Suprapubic skin (tissue), 4 donors: ENCODE results near the gene SERPIND1. TPM values are rescaled to one million over a fixed set of nuclear protein-coding genes. Genes with fewer than 3 reads are reported as not detected.

Experiments used
- DNase-seq, 2 donors: peaks; one replicate each; pipeline ENCODE4 v3.0.0-alpha.2; 2019; ENCODE audit warnings: low spot score in 2 of 2
- H3K27ac ChIP-seq: fragments of 200-600 bp; sonication (generic); one replicate; pipeline ENCODE4 v1.5.1; 2019
- H3K27me3 ChIP-seq: fragments of 200-600 bp; sonication (generic); one replicate; pipeline ENCODE4 v1.5.1; 2019
- H3K36me3 ChIP-seq: fragments of 200-600 bp; sonication (generic); one replicate; pipeline ENCODE4 v1.5.1; 2019
- H3K4me1 ChIP-seq: fragments of 200-600 bp; sonication (generic); one replicate; pipeline ENCODE4 v1.5.1; 2019
- H3K4me3 ChIP-seq: fragments of 200-600 bp; sonication (generic); one replicate; pipeline ENCODE4 v1.5.1; 2019; ENCODE audit warnings: mild to moderate bottlenecking
- H3K9me3 ChIP-seq: fragments of 200-600 bp; sonication (generic); one replicate; pipeline ENCODE4 v1.5.1; 2019
- CTCF ChIP-seq, 2 donors: fragments of 200-600 bp in 1 of 2; fragments of 450-650 bp in 1 of 2; sonication (generic) in 1 of 2; IDR thresholded peaks; one replicate each; pipeline ENCODE4 v1.5.1; 2016 to 2019; ENCODE audit warnings: antibody characterized with exemption in 2 of 2, mild to moderate bottlenecking in 1 of 2, moderate library complexity in 1 of 2
- EP300 ChIP-seq: sonication (generic); formaldehyde crosslinking; IDR thresholded peaks from one replicate; pipeline ENCODE4 v1.6.1; 2017; ENCODE audit warnings: antibody characterized with exemption
- POLR2A ChIP-seq, 2 donors: fragments of 450-650 bp; IDR thresholded peaks; one replicate each; pipeline ENCODE4 v1.6.1; 2017; ENCODE audit warnings: antibody characterized with exemption in 2 of 2, mild to moderate bottlenecking in 2 of 2, moderate library complexity in 2 of 2
- POLR2AphosphoS5 ChIP-seq, 3 donors: sonication (generic); formaldehyde crosslinking; IDR thresholded peaks; one replicate each; pipeline ENCODE4 v1.6.1; 2017; ENCODE audit warnings: antibody characterized with exemption in 3 of 3
- WGBS: methylation state at CpG from one replicate; pipeline ENCODE4 v1.1.5; 2018; 5-methylcytosine and 5-hydroxymethylcytosine counted together
- total RNA-seq, 4 donors: library from RNA; depleted of rRNA; stranded (reverse); fragments of >200 nt; gene quantifications; one replicate each; pipeline ENCODE4 v1.1.0, GENCODE V29; 2016

The SERPIND1 gene
- total RNA-seq, 4 donors from 2014 or later = 0.40 TPM; not detected in 3

- Histone ChIP-seq H3K27me3 (no peaks in the 10 kb centered on the region), H3K4me1 (no peaks in the 10 kb centered on the region), H3K27ac (no peak overlapping the region), H3K4me3 (no peak overlapping the region), H3K36me3 (peaks cover 81% of the 10 kb centered on the region), H3K9me3 (no peaks in the 10 kb centered on the region)
- TF ChIP-seq EP300 (no peak), CTCF (IDR thresholded peaks at IDR 0.05) (no peak), POLR2AphosphoS5 (IDR thresholded peaks at IDR 0.05) (no peak)
- no peak for DNase-seq
- WGBS = 86% methylated on average over 12 of the region's 13 CpGs
Observed at GRCh38 chr22:20793748-20794649, 20.1 kb downstream of the SERPIND1 start.

GRCh38 chr22:20794650-20795413 lies 20.9 kb downstream of the SERPIND1 start:
- Histone ChIP-seq H3K4me3 (no peak overlapping the region), H3K36me3 (peaks cover 81% of the 10 kb centered on the region), H3K27ac (no peak overlapping the region), H3K9me3 (no peaks in the 10 kb centered on the region), H3K27me3 (no peaks in the 10 kb centered on the region), H3K4me1 (no peaks in the 10 kb centered on the region)
- no peak for DNase-seq
- 85% methylated on average over 7 of the region's 7 CpGs for WGBS
- TF ChIP-seq EP300 (no peak), POLR2AphosphoS5 (IDR thresholded peaks at IDR 0.05) (no peak), POLR2A (IDR thresholded peaks at IDR 0.05) (no peak), CTCF (IDR thresholded peaks at IDR 0.05) (no peak)

GRCh38 chr22:20796731-20797130 lies 22.8 kb downstream of the SERPIND1 start:
- H3K4me1 ChIP-seq = no peaks in the 10 kb centered on the region
- no peaks in the 10 kb centered on the region for H3K27me3 ChIP-seq
- H3K9me3 ChIP-seq = no peaks in the 10 kb centered on the region
- no peak for TF ChIP-seq CTCF (IDR thresholded peaks at IDR 0.05)
- no peak for TF ChIP-seq EP300
- TF ChIP-seq POLR2AphosphoS5 (IDR thresholded peaks at IDR 0.05) = no peak
- no peak for TF ChIP-seq POLR2A (IDR thresholded peaks at IDR 0.05)
- peaks cover 85% of the 10 kb centered on the region for H3K36me3 ChIP-seq
- no peak for DNase-seq
- no peak overlapping the region for H3K4me3 ChIP-seq
- WGBS = 95% methylated on average over 8 of the region's 8 CpGs
- H3K27ac ChIP-seq = no peak overlapping the region

- no peak overlapping the region for H3K27ac ChIP-seq
- H3K4me1 ChIP-seq = no peaks in the 10 kb centered on the region
- DNase-seq = no peak
- TF ChIP-seq EP300 (no peak), POLR2A (IDR thresholded peaks at IDR 0.05) (no peak), POLR2AphosphoS5 (IDR thresholded peaks at IDR 0.05) (no peak), CTCF (IDR thresholded peaks at IDR 0.05) (no peak)
- 94% methylated on average over 5 of the region's 5 CpGs for WGBS
- no peaks in the 10 kb centered on the region for H3K9me3 ChIP-seq
- no peaks in the 10 kb centered on the region for H3K27me3 ChIP-seq
- no peak overlapping the region for H3K4me3 ChIP-seq
- peaks cover 87% of the 10 kb centered on the region for H3K36me3 ChIP-seq
Observed at GRCh38 chr22:20798218-20798617, 24.3 kb downstream of the SERPIND1 start.

- Histone ChIP-seq H3K4me1 (no peaks in the 10 kb centered on the region), H3K9me3 (no peaks in the 10 kb centered on the region), H3K27me3 (no peaks in the 10 kb centered on the region), H3K27ac (peak overlapping the region; percentile 15), H3K4me3 (no peak overlapping the region), H3K36me3 (peaks cover 93% of the 10 kb centered on the region)
- DNase-seq = no peak
- WGBS = 90% methylated on average over 10 of the region's 10 CpGs
- TF ChIP-seq CTCF (IDR thresholded peaks at IDR 0.05) (no peak), POLR2A (IDR thresholded peaks at IDR 0.05) (no peak), EP300 (no peak), POLR2AphosphoS5 (IDR thresholded peaks at IDR 0.05) (no peak)
Observed at GRCh38 chr22:20798974-20799373, 25.1 kb downstream of the SERPIND1 start.
